Aorta (tissue), 5 donors: ENCODE data around the gene SGK1. TPM values are rescaled to one million over a fixed set of nuclear protein-coding genes. Genes with fewer than 3 reads are reported as not detected.

Experiments used
- ATAC-seq: fragments of 200-7000 bp; cut with Tn5 transposase; one replicate; pipeline ENCODE4 v1.9.1; 2022; ENCODE audit warnings: moderate library complexity; ENCODE audit not compliant: low FRiP score
- DNase-seq, 2 donors: peaks; one replicate each; pipeline ENCODE4 v3.0.0-alpha.2; 2020
- H3K27ac ChIP-seq, 2 donors: one replicate each; pipeline ENCODE4 v1.5.1; 2013; ENCODE audit warnings: low read length in 2 of 2, mild to moderate bottlenecking in 2 of 2, moderate library complexity in 2 of 2, control low read depth in 1 of 2, inconsistent platforms in 1 of 2, low read depth in 1 of 2
- H3K27me3 ChIP-seq, 2 donors: one replicate each; pipeline ENCODE4 v1.6.1; 2013; ENCODE audit warnings: control low read depth in 1 of 2, low read length in 1 of 2, mild to moderate bottlenecking in 1 of 2, moderate library complexity in 1 of 2; ENCODE audit not compliant: insufficient read depth in 2 of 2, control insufficient read depth in 1 of 2
- H3K36me3 ChIP-seq, 2 donors: one replicate each; pipeline ENCODE4 v1.6.1; 2013; ENCODE audit warnings: control low read depth in 1 of 2, low read length in 1 of 2, mild to moderate bottlenecking in 1 of 2; ENCODE audit not compliant: insufficient read depth in 2 of 2, control insufficient read depth in 1 of 2
- H3K4me1 ChIP-seq, 2 donors: one replicate each; pipeline ENCODE4 v1.6.1; 2013; ENCODE audit warnings: low read length in 2 of 2, control low read depth in 1 of 2, mild to moderate bottlenecking in 1 of 2, moderate library complexity in 1 of 2; ENCODE audit not compliant: insufficient read depth in 2 of 2, control insufficient read depth in 1 of 2
- H3K4me3 ChIP-seq, 2 donors: one replicate each; pipeline ENCODE4 v1.5.1; 2013; ENCODE audit warnings: low read length in 2 of 2, control low read depth in 1 of 2, mild to moderate bottlenecking in 1 of 2
- H3K9me3 ChIP-seq: one replicate; pipeline ENCODE4 v1.6.1; 2013; ENCODE audit warnings: mild to moderate bottlenecking, low read length; ENCODE audit not compliant: control insufficient read depth
- WGBS, 2 donors: extraction: QIAGEN DNeasy Blood & Tissue Kit; methylation state at CpG; one replicate each; pipeline ENCODE4 v1.1.7; 2013; 5-methylcytosine and 5-hydroxymethylcytosine counted together
- intact Hi-C, 2 donors: fragments of 100-400 bp; cut with DNase I; formaldehyde crosslinking; loops; one replicate each; pipeline versions ENCODE4 v1.14.2 to v1.15.0; 2022
- long read RNA-seq, 2 donors: library from polyadenylated mRNA; unstranded; transcript quantifications; one replicate each; pipeline ENCODE4 v2.0.0, GENCODE V29; 2020 to 2021
- polyA plus RNA-seq, 2 donors: library from polyadenylated mRNA; stranded (reverse); fragments of 200-250 nt; gene quantifications; one replicate each; pipeline ENCODE4 v1.2.3, GENCODE V29; 2013
- total RNA-seq, 2 donors: library from RNA; stranded (reverse); fragmentation: NEBNext Ultra II Directional; extraction: Animal tissue kit (Norgen Biotek cat#: 25700); gene quantifications; one replicate each; pipeline ENCODE4 v1.2.1, GENCODE V29; 2021
- donor health status: healthy with polysubstance abuse.
- donor health status: Bipolar disorder and iron deficiency.
- donor health status: DM: no; HTN: no; CAD: no.
- donor health status: DM: no; HTN: no; CAD: no.
- donor health status: DM: yes; HTN: yes; CAD: no.

Gene SGK1
- total RNA-seq (100 to 1,000 TPM in 1 of 2 donors, 10 to 100 TPM in 1; 89.7 to 122 TPM), polyA plus RNA-seq (100 to 1,000 TPM in 1 of 2 donors, 10 to 100 TPM in 1; 11.3 to 150 TPM)
- long read RNA-seq, donor 1, transcript SGK1-201 (12 exons, 2,401 nt): major isoform, 76 of 156 reads
- long read RNA-seq, donor 1, transcript SGK1-203 (11 exons, 2,414 nt): minor isoform, 7 of 156 reads
- long read RNA-seq, donor 1, transcript SGK1-205 (12 exons, 2,686 nt): minor isoform, 41 of 156 reads
- long read RNA-seq, donor 1, partial matches to known transcripts: 16 of 156 reads
- long read RNA-seq, donor 1, other reads (novel, unspliced or antisense): 10 of 156 reads
- long read RNA-seq, donor 2, transcript SGK1-201 (12 exons, 2,401 nt): minor isoform, 5 of 39 reads
- long read RNA-seq, donor 2, transcript SGK1-205 (12 exons, 2,686 nt): major isoform, 12 of 39 reads
- long read RNA-seq, donor 2, partial matches to known transcripts: 14 of 39 reads
- long read RNA-seq, donor 2, other reads (novel, unspliced or antisense): 4 of 39 reads

GRCh38 chr6:134317471-134318131 lies at the start of gene SGK1:
TSS of gene SGK1 (minus strand) at chr6:134318112. CDS start at chr6:134317460, 652 bp downstream.
- intact Hi-C loops: no loop called here
- Histone ChIP-seq H3K9me3 (no peaks in the 10 kb centered on the region), H3K27ac (no peak within 1 kb of the TSS), H3K27me3 (peaks cover 0 to 3% of the 10 kb centered on the region in 2 donors), H3K4me1 (no peaks in the 10 kb centered on the region), H3K36me3 (no peaks in the 10 kb centered on the region), H3K4me3 (peak within 1 kb of the TSS; percentile 21 to 39)
- ATAC-seq (peak; percentile 72), DNase-seq (no peak)
- WGBS, 2 donors: 2% methylated on average over 33 of the region's 33 CpGs

GRCh38 chr6:134363323-134364039 lies 45.6 kb upstream of the SGK1 start:
- ATAC-seq: no peak
- no peak for DNase-seq
- 74 to 80% methylated on average over 2 of the region's 2 CpGs for WGBS, 2 donors
- H3K27me3 ChIP-seq: no peaks in the 10 kb centered on the region
- no peak overlapping the region for H3K27ac ChIP-seq
- intact Hi-C loops: no loop called here
- H3K4me1 ChIP-seq: no peaks in the 10 kb centered on the region
- no peaks in the 10 kb centered on the region for H3K9me3 ChIP-seq
- H3K4me3 ChIP-seq: no peak overlapping the region
- H3K36me3 ChIP-seq: no peaks in the 10 kb centered on the region

- 98 to 99% methylated on average over 6 of the region's 6 CpGs for WGBS, 2 donors
- Histone ChIP-seq H3K9me3 (no peaks in the 10 kb centered on the region), H3K4me3 (no peak overlapping the region), H3K4me1 (no peaks in the 10 kb centered on the region), H3K27ac (no peak overlapping the region), H3K36me3 (no peaks in the 10 kb centered on the region), H3K27me3 (no peaks in the 10 kb centered on the region)
- ATAC-seq (no peak), DNase-seq (no peak)
- intact Hi-C loops: no loop called here
Measured at GRCh38 chr6:134361011-134361410, 43.1 kb upstream of the SGK1 start.

- Histone ChIP-seq H3K4me1 (no peaks in the 10 kb centered on the region), H3K27ac (no peak overlapping the region), H3K27me3 (no peaks in the 10 kb centered on the region), H3K36me3 (no peaks in the 10 kb centered on the region), H3K9me3 (no peaks in the 10 kb centered on the region), H3K4me3 (no peak overlapping the region)
- ATAC-seq (no peak), DNase-seq (no peak)
- 86 to 88% methylated on average over 2 of the region's 2 CpGs for WGBS, 2 donors
- intact Hi-C loops: no loop called here
Measured at GRCh38 chr6:134359302-134359701, 41.4 kb upstream of the SGK1 start.

GRCh38 chr6:134358320-134358719 lies 40.4 kb upstream of the SGK1 start:
- no peaks in the 10 kb centered on the region for H3K9me3 ChIP-seq
- ATAC-seq (peak; percentile 66), DNase-seq (no peak)
- 32 to 39% methylated on average over 4 of the region's 4 CpGs for WGBS, 2 donors
- H3K4me1 ChIP-seq: no peaks in the 10 kb centered on the region
- no peak overlapping the region for H3K4me3 ChIP-seq
- intact Hi-C loops: no loop called here
- H3K36me3 ChIP-seq: no peaks in the 10 kb centered on the region
- H3K27ac ChIP-seq: no peak overlapping the region
- H3K27me3 ChIP-seq: no peaks in the 10 kb centered on the region

- Histone ChIP-seq H3K4me1 (no peaks in the 10 kb centered on the region), H3K9me3 (no peaks in the 10 kb centered on the region), H3K27ac (no peak overlapping the region), H3K36me3 (no peaks in the 10 kb centered on the region), H3K27me3 (no peaks in the 10 kb centered on the region), H3K4me3 (no peak overlapping the region)
- WGBS, 2 donors: 88 to 98% methylated on average over 2 of the region's 2 CpGs
- DNase-seq: no peak
- ATAC-seq: no peak
- intact Hi-C loops: no loop called here
Measured at GRCh38 chr6:134357022-134357487, 39.1 kb upstream of the SGK1 start.

- WGBS, 2 donors: 93 to 96% methylated on average over 3 of the region's 3 CpGs
- Histone ChIP-seq H3K4me3 (no peak overlapping the region), H3K27me3 (no peaks in the 10 kb centered on the region), H3K27ac (no peak overlapping the region), H3K9me3 (no peaks in the 10 kb centered on the region), H3K36me3 (no peaks in the 10 kb centered on the region), H3K4me1 (no peaks in the 10 kb centered on the region)
- intact Hi-C loops: no loop called here
- DNase-seq (no peak), ATAC-seq (no peak)
Measured at GRCh38 chr6:134356405-134356804, 38.5 kb upstream of the SGK1 start.

- Histone ChIP-seq H3K4me1 (no peaks in the 10 kb centered on the region), H3K4me3 (no peak overlapping the region), H3K27me3 (no peaks in the 10 kb centered on the region), H3K36me3 (no peaks in the 10 kb centered on the region), H3K9me3 (no peaks in the 10 kb centered on the region), H3K27ac (no peak overlapping the region)
- WGBS, 2 donors: 76 to 82% methylated on average over 4 of the region's 4 CpGs
- no peak for ATAC-seq
- intact Hi-C loops: no loop called here
- no peak for DNase-seq
Measured at GRCh38 chr6:134352786-134353480, 35.0 kb upstream of the SGK1 start.
